Stimulated activated CD8-positive, alpha-beta memory T cell treated with anti-CD3 and anti-CD28 coated beads, Interleukin-7, amount 100 ng/mL, for 24 hours (primary cell): ENCODE measurements around the gene AEBP1.

Experiments
- DNase-seq: peaks from one replicate; pipeline ENCODE4 v3.0.0-alpha.2; 2020; ENCODE audit warnings: low read depth

The AEBP1 gene

DNA sequence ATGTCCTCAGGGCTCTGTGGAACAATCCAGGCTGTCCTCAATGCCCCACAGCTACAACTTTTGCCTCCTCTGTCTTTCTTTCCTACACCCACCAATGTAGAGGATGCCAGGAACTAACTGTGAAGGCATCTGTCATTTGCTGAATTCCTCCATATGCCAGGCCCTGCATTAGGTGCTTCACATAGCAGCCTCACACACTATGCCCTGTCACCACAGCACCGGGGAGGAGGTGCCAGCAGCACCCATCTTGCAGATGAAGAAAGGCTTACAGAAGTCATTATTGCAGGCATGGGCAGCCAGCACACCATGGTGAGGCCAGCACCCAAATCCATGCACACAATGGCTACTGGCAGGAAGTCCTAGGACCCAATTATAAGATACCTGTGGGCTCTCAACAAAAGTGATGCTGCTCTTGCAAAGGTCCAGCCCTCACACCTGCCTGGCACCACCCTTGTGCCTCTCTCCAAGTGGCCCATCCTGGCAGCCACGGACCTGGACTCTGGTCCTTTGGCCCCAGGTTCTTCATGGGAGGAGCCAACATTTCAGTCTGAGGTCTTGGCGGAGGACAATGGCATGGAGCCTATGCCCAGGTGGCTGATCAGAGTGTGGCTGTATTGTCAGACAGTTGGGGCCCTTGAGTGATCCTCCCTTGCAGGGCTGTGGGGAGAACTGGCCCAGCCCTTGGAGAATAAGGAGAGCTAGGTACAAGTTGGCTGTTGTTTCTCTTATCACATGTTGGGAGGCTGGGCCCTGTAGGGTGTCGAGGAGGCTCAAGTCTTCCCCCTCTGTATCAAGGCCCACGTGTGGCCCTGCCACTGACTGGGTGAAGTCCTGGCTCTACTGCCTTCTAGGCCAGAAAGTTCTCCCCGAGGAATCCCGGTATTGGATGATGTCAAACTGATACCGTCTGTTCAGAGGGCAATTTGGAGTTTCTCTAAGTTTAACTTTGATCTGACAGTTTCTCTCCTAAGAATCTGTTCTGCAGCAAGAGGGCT is 51.3 kb downstream of the AEBP1 start:
- DNase-seq = no peak

DNA sequence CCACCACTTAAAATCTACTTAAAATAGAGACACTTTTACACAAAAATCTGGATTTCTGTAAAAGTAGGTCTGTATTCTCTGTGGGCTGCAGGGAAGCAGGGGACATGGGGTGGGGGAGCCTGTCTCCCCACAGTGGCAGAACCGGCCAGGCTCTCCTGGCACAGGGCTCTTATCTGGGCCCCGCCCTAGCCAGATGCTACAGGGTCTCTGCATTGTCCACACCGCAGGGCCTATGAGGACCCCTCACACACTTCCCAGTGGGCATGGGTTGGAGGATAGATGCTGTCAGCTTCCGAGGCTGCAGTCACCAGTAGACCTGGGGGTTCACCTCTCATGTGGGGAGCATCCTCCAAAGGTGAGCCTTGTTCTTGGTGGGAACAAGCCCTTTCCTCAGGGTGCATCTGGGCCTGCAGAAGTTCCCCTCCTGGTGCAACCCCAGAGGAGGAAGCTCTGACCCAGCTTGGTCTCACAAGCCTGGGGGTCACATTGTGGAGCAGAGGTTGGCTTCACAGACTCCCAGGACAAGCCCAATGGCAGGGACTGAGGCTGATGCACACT is 52.4 kb downstream of the AEBP1 start:
- no peak for DNase-seq

DNA sequence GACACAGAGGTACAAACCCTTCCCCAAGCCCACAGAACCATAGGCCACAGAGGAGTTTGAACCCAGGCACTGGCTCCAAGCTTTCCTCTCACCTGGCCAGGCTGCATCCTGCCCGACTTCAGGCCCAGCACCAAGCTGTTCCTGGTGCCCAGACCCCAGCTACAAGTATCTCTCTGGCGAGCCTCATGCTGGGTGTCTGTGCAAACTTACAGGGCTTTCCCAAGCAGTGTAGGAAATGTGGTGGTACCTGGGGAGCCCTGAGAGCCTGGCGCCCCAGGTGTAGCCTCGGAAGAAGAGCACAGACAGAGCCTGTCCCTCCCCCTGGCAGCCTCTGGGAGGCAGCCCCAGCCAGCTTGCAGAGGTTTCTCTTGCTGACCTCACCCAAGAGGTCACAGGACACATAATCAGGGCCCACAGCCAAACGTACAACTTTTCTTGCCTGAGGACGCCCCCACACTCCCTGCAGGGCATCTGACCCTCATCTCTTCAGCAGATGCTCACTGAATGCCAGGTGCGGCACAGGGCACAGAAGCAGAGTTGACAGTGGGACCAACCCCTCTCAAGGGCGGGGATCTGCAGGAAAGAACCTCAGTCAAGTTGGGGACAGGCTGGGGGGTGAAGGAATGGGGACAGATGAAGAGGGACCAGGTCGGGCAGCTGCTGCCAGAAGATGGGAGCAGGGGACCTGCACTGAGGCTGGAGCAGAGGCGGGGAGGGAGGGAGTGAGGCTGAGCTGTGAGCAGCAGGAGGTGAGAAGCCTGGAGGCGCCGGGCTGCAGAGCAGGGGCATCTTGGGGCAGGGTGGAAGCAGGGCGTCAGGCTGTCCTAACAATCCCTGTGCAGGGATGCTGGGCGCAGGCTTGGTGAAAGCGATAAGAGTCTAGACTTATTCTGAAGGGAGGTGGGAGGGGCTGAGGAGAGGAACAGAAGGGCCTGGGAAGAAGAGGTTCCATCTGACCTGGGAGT is 53.3 kb downstream of the AEBP1 start:
- no peak for DNase-seq

DNA sequence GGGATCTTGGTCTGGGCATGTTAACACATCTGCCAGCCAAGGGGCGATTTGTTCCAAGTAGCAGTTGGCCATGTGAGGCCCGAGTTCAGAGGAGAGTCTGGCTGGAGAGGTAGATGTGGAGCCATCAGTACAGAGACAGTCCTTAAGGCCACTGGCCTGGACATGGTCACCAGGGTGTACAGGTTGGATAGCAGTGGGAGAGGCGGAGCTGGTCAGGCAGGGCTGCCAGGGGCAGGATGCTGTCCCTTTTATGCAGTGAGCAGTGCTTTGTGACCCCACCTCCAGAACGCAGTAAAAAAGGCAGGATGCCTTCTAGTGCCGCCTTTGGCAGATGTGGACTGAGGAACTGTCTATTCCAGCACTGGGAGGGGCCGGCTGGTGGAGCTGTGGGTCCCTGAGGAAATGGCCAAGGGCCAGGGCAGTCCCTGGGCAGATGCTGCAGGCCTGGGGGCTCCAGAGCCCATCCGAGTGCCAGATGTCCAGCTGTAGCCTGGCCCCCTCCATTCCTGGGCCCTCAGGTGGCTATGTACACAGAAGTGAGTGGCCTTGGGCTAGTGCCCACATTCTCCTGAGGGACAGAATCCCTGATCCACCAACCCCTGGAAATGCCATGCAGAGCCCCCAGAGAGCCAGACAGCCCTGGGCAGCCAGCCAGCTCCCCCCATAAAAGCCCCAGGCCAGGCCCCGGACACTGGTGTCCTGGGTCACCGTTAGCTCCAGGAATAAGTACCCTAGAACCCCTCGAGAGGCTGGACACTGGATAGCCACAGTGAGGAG is 54.1 kb downstream of the AEBP1 start:
- no peak for DNase-seq

DNA sequence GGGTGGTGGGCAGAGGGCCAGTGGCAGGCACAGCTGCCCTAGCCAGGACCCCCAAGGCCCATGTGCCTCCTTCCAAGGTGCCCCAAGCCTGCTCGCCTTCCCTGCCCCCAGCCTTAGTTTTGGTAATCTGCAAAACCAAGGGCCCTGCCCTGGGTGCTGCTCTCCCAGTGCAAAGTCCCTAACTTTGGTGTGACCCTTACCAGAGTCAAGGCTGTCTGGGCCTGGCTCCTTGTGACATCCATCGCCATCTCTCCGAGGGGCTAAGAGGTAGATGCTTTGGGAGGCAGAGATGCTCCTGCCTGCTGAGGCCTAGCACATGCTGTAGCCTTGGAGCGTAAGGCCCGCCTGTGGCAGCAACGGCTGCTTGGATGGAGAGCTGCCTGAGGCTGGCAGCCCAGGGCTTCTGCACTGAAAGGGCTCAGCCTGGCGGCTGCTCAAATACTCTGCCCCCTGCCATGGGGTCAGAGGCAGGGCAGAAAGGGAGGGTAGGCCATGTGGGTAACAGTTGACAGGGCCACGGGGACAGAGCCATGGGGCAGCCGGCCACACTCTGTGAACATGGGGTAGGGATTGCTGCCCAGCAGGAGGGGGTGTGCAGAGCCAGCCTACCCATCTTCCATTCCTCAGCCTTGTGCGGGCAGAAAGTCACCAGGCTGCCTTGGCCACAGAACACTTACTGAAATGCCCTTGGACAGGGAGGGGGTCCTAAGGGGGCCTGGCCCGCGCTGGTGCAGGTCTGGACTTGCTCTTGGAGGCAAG is 54.9 kb downstream of the AEBP1 start:
- DNase-seq = no peak

DNA sequence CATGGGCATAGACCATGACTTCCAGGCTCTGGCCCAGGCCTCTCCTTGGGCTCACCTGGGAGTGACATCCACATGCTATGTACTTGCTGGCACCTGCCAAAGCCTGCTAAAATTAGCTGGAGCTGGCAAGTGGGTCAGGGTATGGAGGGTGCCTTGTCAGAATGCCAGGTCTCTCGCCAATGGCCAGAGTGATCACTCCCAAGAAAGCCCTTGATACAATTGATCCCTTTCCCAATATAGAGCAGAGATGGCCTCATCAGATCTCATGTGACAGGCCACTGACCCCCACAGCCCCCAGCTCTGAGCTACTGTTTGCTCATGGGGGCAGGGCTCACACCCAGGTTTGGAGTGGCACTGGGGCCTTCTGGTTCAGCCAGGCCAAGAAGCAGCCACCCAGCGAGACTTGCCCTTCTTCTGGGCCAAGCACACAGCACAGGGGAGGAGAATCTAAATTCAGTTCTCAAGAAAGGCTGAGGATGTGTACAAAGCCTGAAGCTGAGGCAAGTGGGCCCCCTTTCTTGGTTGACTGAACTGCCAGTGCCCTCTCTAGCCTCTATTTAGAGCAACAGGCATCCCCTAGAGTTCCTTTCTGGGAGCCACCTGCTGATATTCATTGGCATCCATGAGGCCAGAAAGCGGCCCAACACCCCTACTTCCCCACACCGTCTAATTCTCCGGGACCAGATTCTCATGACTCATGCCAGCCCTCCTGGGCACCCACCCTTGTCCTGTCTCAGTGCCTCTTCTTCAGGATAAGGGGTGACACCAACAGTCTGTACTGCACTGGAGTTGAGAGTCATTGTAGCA is 55.9 kb downstream of the AEBP1 start:
- DNase-seq = no peak

DNA sequence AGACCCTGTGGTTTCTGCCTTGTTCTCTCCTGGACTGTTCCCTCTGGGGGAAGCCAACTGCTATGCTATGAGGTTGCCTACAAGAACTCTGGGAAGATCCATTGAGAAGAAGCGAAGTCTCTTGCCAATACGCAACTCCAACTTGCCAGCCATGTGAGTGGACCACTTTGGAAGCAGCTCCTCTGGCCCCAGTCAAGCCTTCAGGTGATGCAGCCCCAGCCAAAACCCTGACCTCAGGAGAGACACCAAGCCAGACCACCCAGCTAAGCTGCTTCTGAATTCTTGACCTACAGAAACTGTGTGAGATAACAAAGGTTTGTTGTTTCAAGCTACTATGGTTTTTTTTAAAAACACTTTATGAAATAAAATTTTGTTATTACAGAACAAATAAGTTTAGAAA is 57.2 kb downstream of the AEBP1 start:
- DNase-seq = no peak

DNA sequence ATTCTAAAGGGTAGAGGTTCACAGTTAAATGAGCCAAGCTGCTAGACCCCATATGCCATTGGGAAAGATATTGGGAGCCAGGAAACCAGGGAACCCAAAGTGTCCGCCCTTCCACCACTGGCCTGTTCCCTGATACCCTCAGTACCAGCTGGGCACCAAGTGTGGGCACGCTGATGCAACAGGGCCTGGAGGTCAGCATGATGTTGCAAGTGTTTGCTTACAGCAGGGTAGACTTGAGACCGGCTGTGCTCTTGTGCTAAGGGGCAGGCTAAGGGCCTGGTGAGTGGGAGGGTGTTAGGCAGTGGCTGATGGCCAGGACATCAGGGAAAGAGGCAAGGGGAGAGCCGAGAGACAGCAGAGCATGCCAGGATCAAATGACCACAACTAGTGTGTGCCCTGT is 58.0 kb downstream of the AEBP1 start:
- no peak for DNase-seq

DNA sequence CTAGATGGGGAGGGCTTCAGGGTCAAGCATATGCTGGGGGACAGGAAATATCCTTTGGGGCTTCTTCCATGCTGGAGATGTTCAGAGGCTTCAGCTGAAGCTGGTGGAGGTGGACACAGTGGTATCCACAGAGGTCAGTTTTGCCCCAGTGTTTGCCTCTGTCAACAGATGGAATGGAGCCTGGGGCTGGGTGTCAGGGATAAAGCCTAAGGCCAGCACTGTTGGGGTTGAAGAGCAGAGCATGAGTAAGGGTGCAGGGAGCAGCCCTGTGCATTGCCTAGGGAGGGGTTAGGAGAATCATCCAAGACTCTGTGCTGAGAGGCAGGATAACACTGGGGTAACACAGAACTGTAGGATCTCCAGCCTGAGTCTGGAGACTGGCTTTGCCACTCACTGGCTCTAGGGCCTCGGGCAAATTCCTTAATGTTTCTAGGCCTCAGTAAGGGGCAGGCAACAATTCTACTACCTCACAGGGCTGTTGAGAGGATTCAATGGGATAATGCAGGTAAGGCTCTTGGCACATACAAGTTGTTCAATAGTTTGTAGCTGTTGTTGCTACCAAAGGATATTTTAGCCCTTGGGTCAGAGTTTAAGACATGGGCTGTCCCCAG is 58.7 kb downstream of the AEBP1 start:
- no peak for DNase-seq

DNA sequence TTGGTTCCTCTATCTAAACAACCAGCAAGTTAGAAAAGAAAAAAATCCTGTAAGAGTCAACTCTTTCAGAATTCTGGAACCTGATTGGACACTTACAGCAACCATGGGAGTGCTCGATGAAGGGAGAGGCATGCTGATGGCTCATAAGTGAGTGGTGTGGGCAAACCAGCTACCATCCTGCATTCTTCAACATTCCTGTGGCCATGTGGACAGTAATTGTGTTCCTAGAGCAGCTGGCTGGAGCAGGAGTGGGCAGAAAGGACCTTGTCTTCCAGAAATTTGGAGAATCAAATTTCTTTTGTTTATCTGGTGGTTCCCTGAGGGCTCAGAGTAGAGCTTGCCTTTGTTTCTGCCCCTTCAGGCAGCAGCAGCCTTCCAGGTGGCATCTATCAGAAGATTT is 59.4 kb downstream of the AEBP1 start:
- no peak for DNase-seq
